HG02571 (cell line): Measurements from ENCODE around the gene PRDM5.

Source experiments
- ATAC-seq: cut with Tn5 transposase; IDR thresholded peaks from one replicate; pipeline ENCODE4 v1.9.1; 2021; ENCODE audit warnings: mild to moderate bottlenecking, moderate library complexity; ENCODE audit not compliant: unreplicated experiment

The PRDM5 gene

GRCh38 chr4:120915336-120915735, 7.2 kb downstream of the PRDM5 start:
- no peak for ATAC-seq

- ATAC-seq, result no peak
These were observed 19.1 kb downstream of the PRDM5 start for GRCh38 chr4:120903419-120903818.

- no peak for ATAC-seq
These were observed 19.6 kb downstream of the PRDM5 start for GRCh38 chr4:120902925-120903324.

GRCh38 chr4:120901731-120902130, 20.8 kb downstream of the PRDM5 start:
- no peak for ATAC-seq

- no peak for ATAC-seq
These were observed 24.4 kb downstream of the PRDM5 start for GRCh38 chr4:120897981-120898719.

- no peak for ATAC-seq
These were observed 27.0 kb downstream of the PRDM5 start for GRCh38 chr4:120895554-120895953.

GRCh38 chr4:120893314-120893713, 29.2 kb downstream of the PRDM5 start:
- ATAC-seq, result no peak

- no peak for ATAC-seq
These were observed 36.3 kb downstream of the PRDM5 start for GRCh38 chr4:120886191-120886590.

GRCh38 chr4:120881846-120882245, 40.7 kb downstream of the PRDM5 start:
- no peak for ATAC-seq

GRCh38 chr4:120881351-120881750, 41.2 kb downstream of the PRDM5 start:
- ATAC-seq, result no peak

GRCh38 chr4:120877021-120877420, 45.5 kb downstream of the PRDM5 start:
- no peak for ATAC-seq

- ATAC-seq, result no peak
These were observed 47.4 kb downstream of the PRDM5 start for GRCh38 chr4:120874792-120875774.

- ATAC-seq, result no peak
These were observed 49.0 kb downstream of the PRDM5 start for GRCh38 chr4:120873554-120873953.

- no peak for ATAC-seq
These were observed 51.4 kb downstream of the PRDM5 start for GRCh38 chr4:120871173-120871572.

GRCh38 chr4:120870279-120870673, 52.2 kb downstream of the PRDM5 start:
- ATAC-seq, result no peak

GRCh38 chr4:120869613-120870278, 52.8 kb downstream of the PRDM5 start:
- no peak for ATAC-seq

GRCh38 chr4:120867506-120867905, 55.0 kb downstream of the PRDM5 start:
- ATAC-seq, result no peak

GRCh38 chr4:120865985-120866384, 56.5 kb downstream of the PRDM5 start:
- ATAC-seq, result peak; percentile 70

GRCh38 chr4:120864969-120865368, 57.6 kb downstream of the PRDM5 start:
- ATAC-seq, result no peak

- no peak for ATAC-seq
These were observed 60.1 kb downstream of the PRDM5 start for GRCh38 chr4:120862432-120862831.

- ATAC-seq, result no peak
These were observed 60.7 kb downstream of the PRDM5 start for GRCh38 chr4:120861852-120862251.
